ENCODE measurements around the gene HRCT1.

- TF ChIP-seq TAF1 (IDR thresholded peaks at IDR 0.05; ENCODE audit: borderline replicate concordance, insufficient read depth, low read length) (no peak), POLR2AphosphoS5 (IDR thresholded peaks at IDR 0.05; ENCODE audit: low read depth, low read length) (no peak)
These were observed 42.9 kb downstream of the HRCT1 start for GRCh38 chr9:35948901-35949318.
